Hematopoietic multipotent progenitor cell treated with erythropoietin and hydrocortisone succinate and interleukin-3 and kit ligand, for 8 days (in vitro differentiated cells): ENCODE measurements around the gene MARVELD2.
"Not testable (repeated sequence)": the region's sequence is repeated elsewhere in the genome, so short reads cannot be mapped to it uniquely, and the experiment has no call there.

Experiments
- DNase-seq: peaks from one replicate; pipeline ENCODE4 v3.0.0-alpha.2; 2015

Gene MARVELD2, protein sequence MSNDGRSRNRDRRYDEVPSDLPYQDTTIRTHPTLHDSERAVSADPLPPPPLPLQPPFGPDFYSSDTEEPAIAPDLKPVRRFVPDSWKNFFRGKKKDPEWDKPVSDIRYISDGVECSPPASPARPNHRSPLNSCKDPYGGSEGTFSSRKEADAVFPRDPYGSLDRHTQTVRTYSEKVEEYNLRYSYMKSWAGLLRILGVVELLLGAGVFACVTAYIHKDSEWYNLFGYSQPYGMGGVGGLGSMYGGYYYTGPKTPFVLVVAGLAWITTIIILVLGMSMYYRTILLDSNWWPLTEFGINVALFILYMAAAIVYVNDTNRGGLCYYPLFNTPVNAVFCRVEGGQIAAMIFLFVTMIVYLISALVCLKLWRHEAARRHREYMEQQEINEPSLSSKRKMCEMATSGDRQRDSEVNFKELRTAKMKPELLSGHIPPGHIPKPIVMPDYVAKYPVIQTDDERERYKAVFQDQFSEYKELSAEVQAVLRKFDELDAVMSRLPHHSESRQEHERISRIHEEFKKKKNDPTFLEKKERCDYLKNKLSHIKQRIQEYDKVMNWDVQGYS

DNA sequence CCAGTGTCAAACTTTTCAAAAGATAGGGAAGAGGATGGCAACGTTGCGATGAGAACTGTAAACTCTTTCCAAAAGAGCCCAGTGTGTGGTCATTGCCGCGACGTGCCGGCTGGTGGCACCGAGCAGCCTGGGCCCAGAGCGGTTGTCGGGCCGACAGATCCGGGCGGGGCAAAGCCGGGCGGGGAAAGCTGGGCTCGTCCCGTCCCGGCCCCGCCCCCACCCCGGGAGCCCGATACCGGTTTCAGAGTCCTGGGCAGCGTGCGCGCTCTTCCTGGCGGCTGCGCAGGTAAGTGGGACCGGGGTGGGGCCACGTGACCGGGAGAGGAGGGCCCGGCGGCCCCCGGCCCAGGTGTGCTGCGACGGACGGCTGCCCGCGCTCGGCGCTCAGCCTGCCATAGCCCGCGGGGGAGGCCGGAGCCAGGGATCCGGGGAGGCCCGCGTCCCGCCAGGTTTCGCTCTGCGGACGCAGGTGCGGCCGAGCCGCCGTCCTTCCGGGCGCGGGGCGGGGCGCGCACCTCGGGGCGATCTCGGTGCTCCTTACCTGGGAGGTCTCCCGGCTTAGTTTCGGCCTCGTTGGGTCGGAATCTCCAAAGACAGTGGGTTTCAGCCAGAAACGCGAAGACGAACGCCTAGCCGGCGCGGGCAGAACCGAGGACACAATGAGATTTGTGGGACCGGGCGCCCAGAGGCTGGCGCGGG, at the start of gene MARVELD2:
Gene MARVELD2, plus strand, starts transcription at position 232 of the 699 bp plus-strand sequence. CDS start 4,270 bp downstream, outside the sequence.
- peak; percentile 86 for DNase-seq

DNA sequence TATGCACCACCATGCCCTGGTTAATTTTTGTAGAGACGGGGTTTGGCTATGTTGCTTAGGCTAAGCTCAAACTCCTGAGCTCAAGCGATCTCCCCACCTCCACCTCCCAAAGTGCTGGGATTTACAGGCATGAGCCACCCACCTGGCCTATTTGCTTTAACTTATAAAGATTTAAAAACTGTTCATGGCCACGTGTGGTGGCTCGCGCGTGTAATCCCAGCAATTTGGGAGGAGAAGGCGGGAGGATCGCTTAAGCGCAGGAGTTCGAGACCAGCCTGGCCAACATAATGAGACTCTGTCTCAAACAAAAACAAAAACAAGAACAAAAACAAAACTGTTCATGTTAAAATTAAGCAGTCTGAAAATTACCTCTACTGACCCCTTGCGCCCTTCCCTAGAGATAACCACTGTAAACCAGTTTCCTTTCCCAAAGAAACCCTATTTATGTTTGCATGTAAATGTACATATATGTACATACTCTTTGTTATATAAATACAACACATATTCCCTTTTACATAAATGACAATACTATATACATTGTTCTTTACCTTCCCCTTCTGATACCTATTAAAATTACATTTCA, 47.1 kb upstream of the MARVELD2 start:
- DNase-seq = peak; percentile 44

DNA sequence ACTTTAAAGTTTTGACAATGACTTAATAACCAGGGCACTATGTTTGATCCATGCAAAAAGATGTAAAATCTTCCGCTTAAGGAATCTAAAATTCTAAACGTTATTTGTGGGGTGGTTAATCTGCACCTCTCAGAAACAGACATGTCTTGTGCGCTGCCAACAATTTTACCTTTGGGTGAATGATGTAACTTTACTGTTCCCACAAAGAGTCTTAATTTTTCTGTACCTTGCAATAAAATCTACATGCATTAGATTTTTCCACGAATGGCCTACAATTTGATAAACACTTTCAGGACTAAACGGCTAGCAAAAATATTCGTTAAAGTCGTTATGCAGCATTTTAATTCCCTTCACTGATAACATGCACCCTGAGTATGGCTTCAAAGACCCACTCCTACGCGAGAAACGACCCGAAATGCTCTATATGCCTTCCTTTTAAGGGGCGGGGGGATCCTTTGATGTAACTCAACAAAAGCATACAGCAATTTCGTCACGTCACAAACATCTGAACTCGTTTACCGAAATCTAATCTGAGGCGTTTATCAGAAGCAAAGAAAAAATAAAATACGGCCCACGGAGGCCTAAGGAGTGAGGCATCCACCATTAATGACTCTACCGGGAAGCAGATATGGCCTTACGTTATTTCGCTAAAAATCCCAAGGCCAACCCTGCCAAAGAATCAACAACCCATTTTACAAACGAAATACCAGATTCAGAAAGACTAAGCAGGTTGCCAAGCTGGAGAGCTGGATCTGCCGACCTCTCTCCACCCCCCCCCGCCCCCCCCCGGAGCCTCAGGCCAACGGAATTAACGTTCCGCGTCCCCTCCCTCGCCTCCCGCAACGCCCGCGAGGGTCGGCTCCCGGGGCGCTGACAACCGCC, 46.2 kb upstream of the MARVELD2 start:
- peak; percentile 64 for DNase-seq

DNA sequence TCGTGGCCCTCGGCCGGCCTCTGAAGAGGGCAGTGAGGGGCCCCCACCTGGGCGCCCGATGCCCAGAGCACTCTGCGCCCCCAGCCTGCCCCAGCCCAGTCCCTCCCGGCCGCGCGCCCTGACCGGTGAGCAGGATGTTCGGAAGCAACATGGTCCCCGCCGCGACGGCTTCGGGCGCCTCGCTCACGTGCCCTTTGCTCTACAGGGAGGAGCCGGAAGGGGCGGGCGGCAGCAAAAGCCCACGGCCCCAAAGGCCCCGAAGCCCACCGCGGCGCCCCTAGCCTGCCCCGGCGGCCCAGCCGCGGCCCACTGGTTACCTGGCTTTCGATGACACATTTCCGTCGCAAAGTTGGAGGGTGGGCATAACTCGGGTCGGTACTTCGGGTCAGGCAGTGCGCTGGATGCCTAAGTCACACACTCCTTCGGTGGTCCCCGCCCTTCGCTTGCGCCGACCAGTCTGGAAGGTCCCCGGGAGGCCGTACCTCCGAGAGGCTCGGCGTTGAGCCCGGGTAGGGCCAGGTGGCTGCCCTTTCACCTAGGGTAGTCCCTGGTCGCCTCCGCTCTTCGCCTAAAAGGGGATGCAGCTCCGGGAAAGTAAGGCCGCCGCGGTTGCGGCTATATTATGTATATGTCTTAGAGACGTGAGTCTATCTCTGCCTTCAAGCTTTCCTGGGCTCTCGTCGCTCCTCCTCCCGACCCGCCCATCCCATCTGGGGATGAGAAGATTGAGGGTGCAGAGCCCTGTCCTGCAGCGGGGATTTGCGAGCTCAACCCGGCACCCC, 45.4 kb upstream of the MARVELD2 start, which contains the start of the genes AK6, RAD17 and TAF9:
Gene AK6, minus strand, starts transcription at position 181 of the 782 bp plus-strand sequence. Its CDS starts 30 bp downstream, at position 151.
Gene RAD17, plus strand, starts transcription at position 479 of the 782 bp plus-strand sequence. CDS start 2,391 bp downstream, outside the sequence.
Gene TAF9, minus strand, starts transcription at position 181 of the 782 bp plus-strand sequence. CDS start 3,783 bp downstream, outside the sequence.
- peak; percentile 92 for DNase-seq

DNA sequence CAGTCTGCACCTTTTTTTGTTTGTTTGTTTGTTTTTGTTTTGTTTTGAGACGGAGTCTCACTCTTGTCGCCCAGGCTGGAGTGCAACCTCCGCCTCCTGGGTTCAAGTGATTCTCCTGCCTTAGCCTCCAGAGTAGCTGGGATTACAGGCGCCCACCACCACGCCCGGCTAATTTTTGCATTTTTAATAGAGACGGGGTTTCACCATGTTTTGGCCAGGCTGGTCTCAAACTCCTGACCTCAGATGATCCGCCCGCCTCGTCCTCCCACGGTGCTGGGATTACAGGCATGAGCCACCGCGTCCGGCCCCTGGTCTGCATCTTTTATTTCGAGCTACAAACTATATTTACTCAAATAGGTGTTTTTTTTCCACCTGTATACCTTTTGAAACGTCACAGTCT, 44.6 kb upstream of the MARVELD2 start:
- not testable (repeated sequence) for DNase-seq

DNA sequence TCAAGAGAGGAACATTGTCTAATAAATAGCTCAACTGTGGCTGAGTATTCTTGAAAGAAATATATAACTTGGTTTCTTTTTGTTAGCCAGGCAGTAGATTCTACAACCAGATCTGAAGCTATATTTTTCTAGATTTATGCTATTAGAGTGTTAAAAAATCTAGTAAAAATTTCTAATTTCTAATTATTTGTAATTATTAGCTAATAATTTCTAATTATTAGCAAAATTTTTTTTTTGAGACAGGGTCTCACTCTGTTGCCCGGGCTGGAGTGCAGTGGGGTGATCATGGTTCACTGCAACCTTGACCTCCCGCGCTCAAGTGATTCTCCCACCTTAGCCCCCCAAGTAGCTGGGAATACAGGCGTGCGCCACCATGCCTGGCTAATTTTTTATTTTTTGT, 42.5 kb upstream of the MARVELD2 start:
- no peak for DNase-seq

DNA sequence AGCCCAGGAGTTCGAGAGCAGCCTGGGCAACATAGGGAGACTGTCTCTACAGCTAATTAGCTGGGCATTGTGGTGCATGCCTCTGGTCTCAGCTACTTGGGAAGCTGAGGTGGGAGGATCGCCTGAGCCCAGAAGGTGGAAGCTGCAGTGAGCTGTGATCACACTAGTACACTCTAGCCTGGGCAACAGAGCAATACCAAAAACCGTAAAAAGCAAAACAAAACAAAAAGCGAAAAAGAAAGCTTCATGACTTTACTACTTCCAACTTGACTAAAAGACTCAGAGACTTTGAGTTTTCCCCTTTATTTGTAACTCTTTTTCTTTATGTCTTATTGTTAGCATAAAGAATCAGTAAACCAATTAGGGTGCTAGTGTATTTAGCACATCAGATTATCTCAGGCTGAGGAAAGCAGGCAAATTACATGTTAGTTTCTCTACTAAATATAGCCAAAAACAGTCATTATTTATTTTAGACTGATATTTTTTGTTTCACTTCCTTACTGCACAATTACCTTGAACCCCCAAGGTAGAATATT, 39.9 kb upstream of the MARVELD2 start:
- DNase-seq = no peak

DNA sequence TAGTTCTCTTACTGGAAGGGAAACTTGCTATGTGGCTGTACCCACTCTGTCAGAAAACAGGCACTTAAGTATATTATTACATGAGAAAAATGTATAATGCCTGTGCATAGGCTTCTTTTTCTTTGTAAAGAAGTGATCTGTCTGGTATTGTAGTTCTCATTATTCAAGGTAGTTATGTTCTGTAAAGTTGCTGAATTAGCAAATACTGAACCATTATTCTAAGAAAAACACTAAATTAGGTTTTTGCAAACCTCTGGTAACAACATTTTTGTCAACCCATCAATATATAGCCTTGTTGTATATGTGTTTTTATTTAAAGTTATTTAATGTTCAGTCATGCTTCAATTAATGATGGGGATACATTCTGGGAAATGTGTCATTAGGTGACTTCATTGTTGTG, 36.5 kb upstream of the MARVELD2 start:
- DNase-seq = no peak

DNA sequence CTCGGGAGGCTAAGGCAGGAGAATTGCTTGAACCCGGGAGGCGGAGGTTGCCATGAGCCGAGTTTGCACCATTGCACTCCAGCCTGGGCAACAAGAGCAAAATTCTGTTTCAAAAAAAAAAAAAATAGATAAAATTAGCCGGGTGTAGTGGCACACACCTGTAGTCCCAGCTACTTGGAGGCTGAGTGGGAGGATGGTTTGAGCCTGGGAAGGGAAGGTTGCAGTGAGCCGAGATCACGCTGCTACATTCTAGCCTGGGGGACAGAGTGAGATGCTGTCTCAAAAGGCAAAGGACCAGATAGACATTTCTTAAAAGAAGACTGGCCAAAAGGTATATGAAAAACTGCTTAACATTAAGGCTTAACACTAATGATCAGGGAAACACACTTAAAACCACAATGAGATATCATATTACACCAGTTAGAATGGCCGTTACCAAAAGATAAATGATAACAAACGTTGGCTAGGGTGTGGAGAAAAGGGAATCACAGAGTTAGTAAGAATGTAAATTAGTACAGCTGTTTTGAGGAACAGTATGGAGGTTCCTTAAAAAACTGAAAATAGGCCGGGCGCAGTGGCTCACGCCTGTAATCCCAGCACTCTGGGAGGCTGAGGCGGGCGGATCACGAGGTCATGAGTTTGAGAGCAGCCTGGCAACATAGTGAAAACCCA, 10.1 kb upstream of the MARVELD2 start:
- DNase-seq = peak; percentile 93

DNA sequence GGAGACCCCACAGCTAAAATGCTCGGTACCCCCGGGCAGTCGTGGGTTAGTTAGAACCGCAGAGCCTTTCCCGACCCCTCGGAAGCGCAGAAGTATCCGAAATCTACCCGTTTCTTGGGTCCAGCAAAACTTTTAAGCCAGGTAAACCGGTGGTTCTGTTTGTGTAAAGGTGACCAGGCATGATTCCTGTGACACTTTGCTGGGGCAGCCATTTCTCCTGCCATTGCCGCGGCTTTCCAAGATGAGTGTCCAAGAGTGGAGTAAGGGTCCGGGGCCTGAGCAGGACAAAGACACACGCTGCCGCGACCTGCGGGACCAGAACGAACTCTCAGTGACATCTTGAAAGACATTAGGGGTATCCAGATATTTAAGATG, 655 bp downstream of the MARVELD2 start:
- DNase-seq = no peak

DNA sequence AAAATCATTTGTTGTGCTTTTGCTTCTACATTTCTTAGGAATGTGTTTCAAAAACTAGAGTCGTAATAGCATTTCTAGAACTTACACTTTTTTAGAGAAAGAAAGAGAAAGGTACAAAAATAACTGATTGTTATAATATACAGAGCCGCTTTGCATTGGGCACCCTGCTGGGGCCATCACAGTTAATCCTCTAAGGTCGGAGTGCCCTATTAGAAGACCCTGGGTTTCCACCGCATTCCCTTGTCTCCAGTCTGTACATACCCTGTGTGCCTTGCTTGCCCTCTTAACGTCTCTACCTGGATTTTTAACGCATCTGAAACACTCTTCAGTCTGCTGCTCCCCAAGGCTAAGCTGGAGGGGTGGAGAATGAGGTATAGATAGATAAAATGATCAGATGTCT, 1.3 kb downstream of the MARVELD2 start:
- no peak for DNase-seq

DNA sequence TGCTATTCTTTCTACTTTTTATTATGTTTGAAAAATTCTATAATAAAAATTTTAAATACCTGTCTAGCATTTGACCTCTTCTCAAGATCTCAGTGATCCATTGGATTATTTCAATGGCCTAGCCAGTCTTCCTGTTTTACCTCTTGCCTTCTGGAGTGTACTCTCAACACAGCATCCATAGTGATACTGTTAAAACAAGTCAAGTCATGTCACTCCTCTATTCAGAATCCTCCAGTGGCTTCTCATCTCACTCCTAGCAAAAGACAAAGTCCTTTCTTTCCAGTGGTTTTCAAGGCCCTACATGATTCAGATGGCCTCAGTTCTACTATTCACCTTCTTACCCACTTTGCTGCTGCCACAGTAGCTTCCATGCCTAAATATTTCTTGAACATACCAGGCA, 1.8 kb downstream of the MARVELD2 start:
- no peak for DNase-seq

DNA sequence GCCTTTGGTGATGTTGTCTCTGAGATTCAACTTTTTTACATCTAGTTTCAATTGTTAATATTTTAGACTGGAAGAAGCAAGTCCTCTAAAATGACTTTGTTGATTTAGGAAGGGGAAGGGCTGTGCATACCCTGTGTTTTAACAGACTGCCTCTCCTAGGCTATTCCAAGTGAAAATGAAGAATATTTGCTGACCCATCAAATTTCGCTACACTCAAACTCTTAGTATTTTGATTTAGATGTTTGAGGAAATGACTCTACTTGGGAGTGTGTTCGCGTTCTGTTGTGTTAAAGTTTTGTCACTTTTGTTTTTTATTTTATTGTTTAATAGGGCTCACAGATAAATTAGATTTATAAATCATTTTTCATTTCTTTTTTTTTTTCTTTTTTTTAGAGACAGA, 3.6 kb downstream of the MARVELD2 start:
- no peak for DNase-seq

DNA sequence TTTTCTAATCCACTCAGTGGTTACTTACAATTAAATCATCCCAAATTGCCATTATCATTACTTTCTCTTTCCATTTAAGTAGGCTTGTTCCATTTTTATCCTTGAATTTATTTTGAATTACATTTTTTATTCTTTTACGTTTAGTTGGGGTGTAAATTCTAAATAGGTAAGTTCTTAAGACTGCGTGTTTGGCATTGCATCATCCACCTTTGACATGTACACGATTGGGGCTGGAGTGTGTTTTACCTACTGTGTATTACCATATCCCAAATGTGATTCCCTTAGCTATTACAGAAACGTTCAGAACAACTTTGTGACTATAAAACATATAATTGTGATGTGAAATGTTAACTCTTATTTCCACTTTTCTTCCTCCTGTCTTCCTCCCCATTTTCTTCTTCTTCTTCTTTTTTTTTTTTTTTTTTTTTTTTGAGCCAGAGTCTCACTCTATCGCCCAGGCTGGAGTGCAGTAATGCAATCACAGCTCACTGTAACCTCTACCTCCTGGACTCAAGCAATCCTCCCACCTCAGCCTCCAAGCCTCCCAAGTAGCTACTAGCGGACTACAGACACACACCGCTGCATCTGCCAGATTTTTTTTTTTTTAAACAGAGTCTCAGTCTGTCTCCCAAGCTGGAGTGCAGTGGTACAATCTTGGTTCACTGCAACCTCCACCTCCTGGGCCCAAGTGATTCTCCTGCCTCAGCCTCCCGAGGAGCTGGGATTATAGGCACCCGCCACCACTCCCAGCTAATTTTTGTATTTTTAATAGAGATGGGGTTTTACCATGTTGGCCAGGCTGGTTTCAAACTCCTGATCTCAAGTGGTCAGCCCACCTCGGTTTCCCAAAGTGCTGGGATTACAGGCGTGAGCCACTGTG, 16.7 kb downstream of the MARVELD2 start:
- DNase-seq = no peak

DNA sequence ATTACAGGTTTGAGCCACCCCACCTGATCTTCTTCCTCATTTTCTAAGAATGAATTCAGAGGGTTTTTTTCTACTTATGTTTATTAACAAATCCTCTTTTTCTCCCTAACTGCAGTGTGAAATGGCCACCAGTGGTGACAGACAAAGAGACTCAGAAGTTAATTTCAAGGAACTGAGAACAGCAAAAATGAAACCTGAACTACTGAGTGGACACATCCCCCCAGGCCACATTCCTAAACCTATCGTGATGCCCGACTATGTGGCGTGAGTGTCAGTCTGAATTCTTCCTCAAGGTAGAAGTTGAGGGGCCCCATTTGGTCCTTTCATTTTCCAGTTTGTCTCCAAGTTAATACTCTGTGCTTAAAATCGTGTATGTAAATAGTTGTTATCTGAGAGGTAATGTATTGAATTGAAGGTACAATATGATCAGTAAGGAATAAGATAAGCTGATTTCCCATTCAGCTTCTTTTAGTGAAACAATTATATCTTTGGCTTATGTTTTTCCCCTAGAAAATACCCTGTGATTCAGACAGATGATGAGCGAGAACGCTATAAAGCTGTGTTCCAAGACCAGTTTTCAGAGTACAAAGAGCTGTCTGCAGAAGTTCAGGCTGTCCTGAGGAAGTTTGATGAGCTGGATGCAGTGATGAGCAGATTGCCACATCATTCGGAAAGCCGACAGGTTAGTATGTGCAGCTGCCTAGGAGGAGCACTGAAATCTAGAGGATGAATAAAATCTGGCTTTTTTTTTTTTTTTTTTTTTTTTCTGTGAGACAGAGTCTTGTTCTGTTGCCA, 17.7 kb downstream of the MARVELD2 start:
- no peak for DNase-seq

DNA sequence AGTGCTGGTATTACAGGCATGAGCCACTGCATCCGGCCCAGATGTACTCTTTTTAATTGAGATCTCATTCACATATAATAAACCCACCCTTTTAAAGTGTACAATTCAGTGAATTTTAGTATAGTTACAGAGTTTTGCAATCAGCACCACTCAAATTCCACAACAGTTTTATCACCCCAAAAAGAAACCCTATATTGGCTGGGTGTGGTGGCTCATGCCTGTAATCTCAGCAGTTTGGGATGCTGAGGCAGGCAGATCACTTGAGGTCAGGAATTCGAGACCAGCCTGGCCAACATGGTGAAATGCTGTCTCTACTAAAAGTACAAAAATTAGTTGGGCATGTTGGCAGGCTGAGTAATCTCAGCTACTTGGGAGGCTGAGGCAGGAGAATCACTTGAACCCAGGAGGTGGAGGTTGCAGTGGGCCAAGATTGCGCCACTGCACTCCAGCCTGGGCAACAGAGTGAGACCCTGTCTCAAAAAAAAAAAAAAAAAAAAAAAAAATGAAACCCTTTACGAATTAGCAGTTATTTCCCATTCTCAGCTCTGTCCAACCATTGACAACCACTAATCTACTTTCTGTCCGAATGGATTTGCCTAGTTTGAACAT, 20.5 kb downstream of the MARVELD2 start:
- not testable (repeated sequence) for DNase-seq

DNA sequence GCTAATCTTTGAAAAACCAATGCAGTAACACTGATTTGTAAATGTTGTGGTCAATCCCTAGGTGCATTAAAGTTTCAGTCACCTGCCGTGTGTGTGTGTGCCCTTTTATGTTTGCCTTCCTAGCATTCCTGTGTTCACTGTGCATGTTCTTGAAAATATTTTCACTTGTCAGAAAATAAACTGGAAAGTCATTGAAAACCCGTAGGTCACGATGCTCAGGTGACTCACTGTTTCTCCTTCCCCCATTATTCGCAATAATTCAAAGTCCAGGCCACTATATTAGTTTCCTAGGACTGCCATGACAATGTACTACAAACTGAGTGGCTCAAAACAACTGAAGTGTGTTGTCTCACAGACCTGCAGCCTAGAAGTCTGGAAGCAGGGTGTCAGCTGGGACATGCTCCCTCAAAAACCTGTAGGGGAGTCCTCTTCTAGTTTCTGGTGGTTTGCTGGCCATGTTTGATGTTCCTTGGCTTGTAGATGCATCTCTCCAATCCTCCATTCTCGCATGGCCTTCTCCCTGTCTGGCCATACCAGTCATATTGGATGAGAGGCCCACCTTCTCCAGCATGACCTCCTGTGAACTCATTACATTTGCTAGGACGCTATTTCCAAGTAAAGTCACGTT, 29.3 kb downstream of the MARVELD2 start:
- no peak for DNase-seq

DNA sequence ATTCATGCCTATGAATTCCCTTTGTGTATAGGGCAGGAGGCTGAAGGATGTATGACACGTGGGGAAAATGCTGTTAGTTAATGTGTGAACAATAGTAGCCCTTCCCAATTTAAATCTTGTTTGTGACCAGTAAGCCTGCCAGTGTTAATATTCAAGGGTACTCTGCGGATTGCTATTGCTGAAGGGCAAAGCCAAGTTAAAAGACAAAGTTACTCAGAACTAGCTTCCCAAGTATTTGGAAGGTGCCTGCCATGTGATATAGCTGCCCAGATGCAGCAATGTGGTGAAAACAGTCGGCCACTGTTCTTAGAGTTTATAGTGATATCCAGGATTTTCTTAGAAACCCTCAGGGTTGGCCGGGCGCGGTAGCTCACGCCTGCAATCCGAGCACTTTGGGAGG, 34.6 kb downstream of the MARVELD2 start:
- no peak for DNase-seq
